GM12878 (cell line): ENCODE measurements around the gene KCNK17.

Source experiments
- EED ChIP-seq: sonication (generic); IDR thresholded peaks from 2 replicates; pipeline ENCODE4 v1.6.1; 2016; ENCODE audit warnings: antibody characterized with exemption, low read depth
- HDGF ChIP-seq: fragments of 450-650 bp; IDR thresholded peaks from 2 replicates; pipeline ENCODE4 v1.6.1; 2016; ENCODE audit warnings: antibody characterized with exemption
- NFYA ChIP-seq: IDR thresholded peaks from 2 replicates; pipeline ENCODE4 v1.6.1; 2011; ENCODE audit warnings: low read depth, mild to moderate bottlenecking, low read length, improper control_type of control experiment, borderline replicate concordance
- NFYB ChIP-seq: IDR thresholded peaks from 2 replicates; pipeline ENCODE4 v1.6.1; 2011; ENCODE audit warnings: low read depth, mild to moderate bottlenecking, low read length, improper control_type of control experiment, moderate library complexity; ENCODE audit not compliant: insufficient read depth
- PAX5 ChIP-seq: IDR thresholded peaks from 2 replicates; pipeline ENCODE4 v1.6.1; 2011; ENCODE audit warnings: low read depth, low read length, borderline replicate concordance
- POLR2AphosphoS5 ChIP-seq: IDR thresholded peaks from 2 replicates; pipeline ENCODE4 v1.6.1; 2011; ENCODE audit warnings: mild to moderate bottlenecking, low read length, inconsistent platforms
- RAD21 ChIP-seq: IDR thresholded peaks from 2 replicates; pipeline ENCODE4 v1.6.1; 2011; ENCODE audit warnings: mild to moderate bottlenecking, low read depth, low read length, moderate library complexity; ENCODE audit not compliant: insufficient read depth
- RCOR1 ChIP-seq: conservative IDR thresholded peaks from 2 replicates; pipeline ENCODE4 v1.6.1; 2012; ENCODE audit warnings: low read depth, low read length, improper control_type of control experiment
- SIX5 ChIP-seq: IDR thresholded peaks from 2 replicates; pipeline ENCODE4 v1.6.1; 2011; ENCODE audit warnings: mild to moderate bottlenecking, low read depth, low read length, moderate library complexity; ENCODE audit not compliant: severe bottlenecking
- TF ChIP-seq, protein P1 (sequence below), 3 experiments: IDR thresholded peaks in 2 of 3; conservative IDR thresholded peaks in 1 of 3; 2 replicates each; pipeline ENCODE4 v1.5.1; 2011; ENCODE audit warnings: low read depth in 3 of 3, low read length in 3 of 3, mild to moderate bottlenecking in 3 of 3, control low read depth in 2 of 3, moderate library complexity in 2 of 3, inconsistent platforms in 1 of 3, mixed read lengths in 1 of 3; ENCODE audit not compliant: control insufficient read depth in 2 of 3, insufficient read depth in 1 of 3; ENCODE audit errors: extremely low read depth in 1 of 3
- TF ChIP-seq, protein P2 (sequence below): fragments of 450-650 bp; IDR thresholded peaks from 2 replicates; pipeline ENCODE4 v1.6.1; 2018; ENCODE audit warnings: mild to moderate bottlenecking, low read depth, moderate library complexity; ENCODE audit not compliant: partially characterized antibody
- TF ChIP-seq, protein P3 (sequence below): IDR thresholded peaks from 2 replicates; pipeline ENCODE4 v1.6.1; 2012; ENCODE audit warnings: low read length, inconsistent platforms
- TF ChIP-seq, protein P4 (sequence below): IDR thresholded peaks from 2 replicates; pipeline ENCODE4 v1.6.1; 2011; ENCODE audit warnings: mild to moderate bottlenecking, low read depth, low read length, moderate library complexity; ENCODE audit not compliant: insufficient replicate concordance

DNA sequence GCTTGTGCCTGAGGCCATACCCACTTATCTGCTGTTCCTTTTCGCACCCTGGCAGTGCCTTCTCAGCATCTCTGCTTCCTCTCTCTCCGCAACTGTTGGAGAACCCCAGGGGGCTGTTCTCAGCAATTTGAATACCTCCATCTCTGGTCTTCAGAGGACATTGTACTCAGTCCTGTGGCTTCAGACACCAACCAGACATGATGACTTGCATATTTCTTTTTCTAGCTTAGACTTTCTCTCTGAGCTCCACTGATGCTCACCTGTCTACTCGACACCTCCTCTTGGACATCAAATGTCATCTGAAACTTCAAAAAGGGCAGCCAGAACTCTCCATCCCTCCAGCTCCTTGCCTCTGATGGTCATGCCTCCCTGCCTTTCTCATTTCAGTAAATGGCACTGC, 27.1 kb upstream of the KCNK17 start:
- TF ChIP-seq RCOR1, result no peak
- TF ChIP-seq, protein P1, sequence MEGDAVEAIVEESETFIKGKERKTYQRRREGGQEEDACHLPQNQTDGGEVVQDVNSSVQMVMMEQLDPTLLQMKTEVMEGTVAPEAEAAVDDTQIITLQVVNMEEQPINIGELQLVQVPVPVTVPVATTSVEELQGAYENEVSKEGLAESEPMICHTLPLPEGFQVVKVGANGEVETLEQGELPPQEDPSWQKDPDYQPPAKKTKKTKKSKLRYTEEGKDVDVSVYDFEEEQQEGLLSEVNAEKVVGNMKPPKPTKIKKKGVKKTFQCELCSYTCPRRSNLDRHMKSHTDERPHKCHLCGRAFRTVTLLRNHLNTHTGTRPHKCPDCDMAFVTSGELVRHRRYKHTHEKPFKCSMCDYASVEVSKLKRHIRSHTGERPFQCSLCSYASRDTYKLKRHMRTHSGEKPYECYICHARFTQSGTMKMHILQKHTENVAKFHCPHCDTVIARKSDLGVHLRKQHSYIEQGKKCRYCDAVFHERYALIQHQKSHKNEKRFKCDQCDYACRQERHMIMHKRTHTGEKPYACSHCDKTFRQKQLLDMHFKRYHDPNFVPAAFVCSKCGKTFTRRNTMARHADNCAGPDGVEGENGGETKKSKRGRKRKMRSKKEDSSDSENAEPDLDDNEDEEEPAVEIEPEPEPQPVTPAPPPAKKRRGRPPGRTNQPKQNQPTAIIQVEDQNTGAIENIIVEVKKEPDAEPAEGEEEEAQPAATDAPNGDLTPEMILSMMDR (IDR thresholded peaks at IDR 0.05 in 2 of 3, conservative IDR thresholded peaks at IDR 0.05 in 1 of 3; ENCODE audit: control insufficient read depth in 2 of 3, extremely low read depth in 1 of 3, insufficient read depth in 1 of 3, low read depth in 3 of 3, low read length in 3 of 3), result no peak
- no peak for TF ChIP-seq EED
- no peak for TF ChIP-seq POLR2AphosphoS5
- no peak for TF ChIP-seq NFYA
- TF ChIP-seq HDGF, result no peak
- no peak for TF ChIP-seq NFYB
- TF ChIP-seq, protein P2, sequence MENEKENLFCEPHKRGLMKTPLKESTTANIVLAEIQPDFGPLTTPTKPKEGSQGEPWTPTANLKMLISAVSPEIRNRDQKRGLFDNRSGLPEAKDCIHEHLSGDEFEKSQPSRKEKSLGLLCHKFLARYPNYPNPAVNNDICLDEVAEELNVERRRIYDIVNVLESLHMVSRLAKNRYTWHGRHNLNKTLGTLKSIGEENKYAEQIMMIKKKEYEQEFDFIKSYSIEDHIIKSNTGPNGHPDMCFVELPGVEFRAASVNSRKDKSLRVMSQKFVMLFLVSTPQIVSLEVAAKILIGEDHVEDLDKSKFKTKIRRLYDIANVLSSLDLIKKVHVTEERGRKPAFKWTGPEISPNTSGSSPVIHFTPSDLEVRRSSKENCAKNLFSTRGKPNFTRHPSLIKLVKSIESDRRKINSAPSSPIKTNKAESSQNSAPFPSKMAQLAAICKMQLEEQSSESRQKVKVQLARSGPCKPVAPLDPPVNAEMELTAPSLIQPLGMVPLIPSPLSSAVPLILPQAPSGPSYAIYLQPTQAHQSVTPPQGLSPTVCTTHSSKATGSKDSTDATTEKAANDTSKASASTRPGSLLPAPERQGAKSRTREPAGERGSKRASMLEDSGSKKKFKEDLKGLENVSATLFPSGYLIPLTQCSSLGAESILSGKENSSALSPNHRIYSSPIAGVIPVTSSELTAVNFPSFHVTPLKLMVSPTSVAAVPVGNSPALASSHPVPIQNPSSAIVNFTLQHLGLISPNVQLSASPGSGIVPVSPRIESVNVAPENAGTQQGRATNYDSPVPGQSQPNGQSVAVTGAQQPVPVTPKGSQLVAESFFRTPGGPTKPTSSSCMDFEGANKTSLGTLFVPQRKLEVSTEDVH, result no peak
- TF ChIP-seq, protein P3, sequence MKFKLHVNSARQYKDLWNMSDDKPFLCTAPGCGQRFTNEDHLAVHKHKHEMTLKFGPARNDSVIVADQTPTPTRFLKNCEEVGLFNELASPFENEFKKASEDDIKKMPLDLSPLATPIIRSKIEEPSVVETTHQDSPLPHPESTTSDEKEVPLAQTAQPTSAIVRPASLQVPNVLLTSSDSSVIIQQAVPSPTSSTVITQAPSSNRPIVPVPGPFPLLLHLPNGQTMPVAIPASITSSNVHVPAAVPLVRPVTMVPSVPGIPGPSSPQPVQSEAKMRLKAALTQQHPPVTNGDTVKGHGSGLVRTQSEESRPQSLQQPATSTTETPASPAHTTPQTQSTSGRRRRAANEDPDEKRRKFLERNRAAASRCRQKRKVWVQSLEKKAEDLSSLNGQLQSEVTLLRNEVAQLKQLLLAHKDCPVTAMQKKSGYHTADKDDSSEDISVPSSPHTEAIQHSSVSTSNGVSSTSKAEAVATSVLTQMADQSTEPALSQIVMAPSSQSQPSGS, result no peak
- TF ChIP-seq RAD21, result no peak
- TF ChIP-seq, protein P4, sequence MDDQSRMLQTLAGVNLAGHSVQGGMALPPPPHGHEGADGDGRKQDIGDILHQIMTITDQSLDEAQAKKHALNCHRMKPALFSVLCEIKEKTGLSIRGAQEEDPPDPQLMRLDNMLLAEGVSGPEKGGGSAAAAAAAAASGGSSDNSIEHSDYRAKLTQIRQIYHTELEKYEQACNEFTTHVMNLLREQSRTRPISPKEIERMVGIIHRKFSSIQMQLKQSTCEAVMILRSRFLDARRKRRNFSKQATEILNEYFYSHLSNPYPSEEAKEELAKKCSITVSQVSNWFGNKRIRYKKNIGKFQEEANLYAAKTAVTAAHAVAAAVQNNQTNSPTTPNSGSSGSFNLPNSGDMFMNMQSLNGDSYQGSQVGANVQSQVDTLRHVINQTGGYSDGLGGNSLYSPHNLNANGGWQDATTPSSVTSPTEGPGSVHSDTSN, result no peak
- TF ChIP-seq PAX5, result no peak
- TF ChIP-seq SIX5, result no peak
